Activated CD4-positive, CD25-positive, alpha-beta regulatory T cell (primary cell): ENCODE measurements around the gene ANAPC10.
"Not testable (repeated sequence)": the region's sequence is repeated elsewhere in the genome, so short reads cannot be mapped to it uniquely, and the experiment has no call there.

Source experiments
- DNase-seq, 4 experiments: peaks; one replicate each; lab custom pipeline; 2025; lab: John Stamatoyannopoulos, UW

ANAPC10 gene, protein sequence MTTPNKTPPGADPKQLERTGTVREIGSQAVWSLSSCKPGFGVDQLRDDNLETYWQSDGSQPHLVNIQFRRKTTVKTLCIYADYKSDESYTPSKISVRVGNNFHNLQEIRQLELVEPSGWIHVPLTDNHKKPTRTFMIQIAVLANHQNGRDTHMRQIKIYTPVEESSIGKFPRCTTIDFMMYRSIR

DNA sequence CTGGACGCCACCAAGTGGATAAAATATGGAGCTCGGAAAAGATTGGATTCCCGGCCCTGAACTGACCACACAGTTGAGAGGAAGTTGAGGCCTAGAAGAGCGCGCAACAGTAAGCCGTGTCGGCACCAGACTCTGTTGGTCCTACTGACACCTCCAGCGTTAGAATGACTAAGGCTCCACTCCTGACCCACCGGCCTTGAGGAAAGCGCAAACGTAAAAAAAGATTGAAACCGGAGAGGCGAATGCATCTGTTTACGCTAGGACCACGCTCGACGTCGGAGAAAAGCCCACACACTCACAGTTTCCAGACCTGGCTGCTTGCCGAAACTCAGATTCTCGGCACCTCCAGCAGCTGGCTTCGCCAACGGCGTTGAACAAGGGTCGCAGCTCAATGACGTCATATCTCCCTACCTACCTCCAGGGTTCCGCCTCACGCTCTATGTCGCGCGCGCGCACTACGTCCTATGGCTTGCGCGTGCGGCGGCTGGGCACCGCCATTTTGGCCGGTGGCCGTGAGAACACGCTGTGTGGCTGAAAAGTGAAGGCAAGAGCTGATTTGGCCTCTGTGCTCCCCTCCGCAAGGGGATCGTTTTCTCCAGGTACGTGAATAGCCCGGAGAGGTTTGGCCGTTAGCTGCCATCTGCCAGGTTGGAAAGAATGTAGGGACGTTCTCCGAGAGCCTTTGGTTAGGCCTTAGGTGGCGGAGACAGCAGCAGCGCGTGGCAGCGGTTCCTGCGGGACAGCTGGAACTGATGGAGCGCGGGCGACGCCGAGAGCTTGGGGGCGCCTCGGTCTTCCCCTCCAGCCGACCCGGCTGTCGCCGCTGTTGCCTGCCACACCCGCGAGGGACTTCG is at the start of gene ANAPC10, which contains the start of gene ABCE1:
Gene ANAPC10 (minus strand): TSS at position 376 of the 854 bp plus-strand sequence. CDS start 2,097 bp downstream, outside the sequence.
Gene ABCE1 (plus strand): TSS at position 491 of the 854 bp plus-strand sequence. CDS start 6,102 bp downstream, outside the sequence.
- peak; percentile 86 to 94 (median 90) for DNase-seq

DNA sequence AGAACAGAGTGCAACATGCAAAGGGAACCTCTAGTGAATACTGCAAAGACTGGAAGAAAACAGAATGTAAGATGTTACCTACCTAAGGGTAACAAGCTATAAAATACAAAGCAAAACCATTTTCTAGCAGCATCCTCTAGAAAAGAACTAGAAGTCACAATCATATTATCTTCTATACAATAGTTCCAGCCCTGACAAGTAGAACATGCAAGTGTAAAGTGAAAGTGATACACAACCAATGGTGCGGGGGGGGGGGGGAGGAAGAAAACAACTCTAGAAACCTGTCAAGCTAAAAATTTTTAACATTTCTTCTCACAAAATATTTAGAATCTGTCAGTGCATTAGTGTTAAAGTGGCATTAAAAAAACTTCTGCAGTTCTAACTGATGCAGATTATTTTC is 38.2 kb upstream of the ANAPC10 start:
- not testable (repeated sequence) for DNase-seq

DNA sequence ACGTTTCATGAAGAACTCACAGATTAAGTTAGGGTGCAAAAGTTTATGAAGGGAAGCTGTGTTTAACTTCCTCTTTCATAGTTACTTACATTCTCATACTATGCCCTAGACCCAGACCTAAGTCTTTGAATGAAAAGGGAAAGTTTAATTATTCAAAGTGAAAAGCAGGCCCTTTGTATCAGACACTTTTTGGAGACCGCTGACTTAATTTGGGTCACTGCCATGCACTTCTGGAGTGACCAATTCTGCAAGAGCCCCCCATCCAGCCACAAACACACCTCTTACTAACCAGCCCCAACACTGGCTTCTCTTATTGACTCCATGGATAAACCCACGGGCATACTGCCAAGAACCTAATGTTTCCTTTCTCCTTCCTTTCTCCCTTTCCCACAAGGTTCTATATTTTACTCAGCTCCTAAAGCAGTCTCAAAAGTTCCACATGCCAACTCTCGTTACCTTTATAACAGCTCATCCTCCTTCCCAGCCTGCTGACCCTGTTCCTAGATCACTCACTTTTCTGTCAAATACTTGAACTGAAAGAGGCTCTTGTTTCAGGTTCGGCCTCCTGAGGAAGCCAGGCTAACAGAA is 34.6 kb upstream of the ANAPC10 start:
- no peak for DNase-seq

DNA sequence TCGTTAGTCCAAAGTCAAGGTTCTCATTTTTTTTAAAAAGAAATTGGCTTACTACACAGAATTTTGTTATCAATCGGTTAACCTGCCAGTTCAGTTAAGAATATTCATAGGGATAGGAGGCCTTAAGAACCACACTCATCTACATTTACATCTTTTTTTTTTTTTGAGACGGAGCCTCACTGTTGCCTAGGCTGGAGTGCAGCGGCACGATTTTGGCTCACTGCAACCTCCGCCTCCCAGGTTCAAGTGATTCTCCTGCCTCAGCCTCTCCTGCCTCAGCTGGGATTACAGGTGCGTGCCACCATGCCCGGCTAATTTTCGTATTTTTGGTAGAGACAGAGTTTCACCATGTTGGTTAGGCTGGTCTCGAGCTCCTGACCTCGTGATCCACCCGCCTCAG is 33.9 kb upstream of the ANAPC10 start:
- no peak for DNase-seq

DNA sequence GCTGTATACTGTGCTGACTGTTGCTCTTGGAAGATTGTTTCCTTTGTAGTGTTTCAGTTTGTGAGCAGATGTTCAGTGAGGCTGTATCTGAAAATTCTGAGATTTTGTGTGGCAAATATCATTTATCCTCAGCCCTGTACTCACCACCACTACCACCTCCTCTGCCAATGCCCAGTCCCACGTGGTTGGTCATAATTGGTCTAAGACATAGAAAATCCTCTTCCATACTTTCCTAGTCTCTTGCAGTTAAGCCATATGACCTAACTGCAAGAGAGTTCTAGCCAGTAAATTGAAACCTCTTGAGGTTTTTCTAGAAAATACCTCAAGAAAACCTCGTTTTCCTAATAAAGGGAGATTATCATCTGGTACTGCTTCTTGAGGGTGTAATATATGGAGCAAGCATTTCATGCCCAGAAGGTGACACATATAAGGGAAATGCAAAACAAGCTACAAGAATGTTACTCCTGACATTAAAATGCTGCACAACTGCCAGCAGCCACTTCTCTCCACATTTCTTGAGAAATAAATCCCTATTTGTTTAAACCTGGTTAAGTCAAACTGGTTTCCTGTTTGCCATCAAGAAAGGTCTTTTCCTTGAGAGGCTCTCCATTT is 32.9 kb upstream of the ANAPC10 start:
- no peak for DNase-seq

DNA sequence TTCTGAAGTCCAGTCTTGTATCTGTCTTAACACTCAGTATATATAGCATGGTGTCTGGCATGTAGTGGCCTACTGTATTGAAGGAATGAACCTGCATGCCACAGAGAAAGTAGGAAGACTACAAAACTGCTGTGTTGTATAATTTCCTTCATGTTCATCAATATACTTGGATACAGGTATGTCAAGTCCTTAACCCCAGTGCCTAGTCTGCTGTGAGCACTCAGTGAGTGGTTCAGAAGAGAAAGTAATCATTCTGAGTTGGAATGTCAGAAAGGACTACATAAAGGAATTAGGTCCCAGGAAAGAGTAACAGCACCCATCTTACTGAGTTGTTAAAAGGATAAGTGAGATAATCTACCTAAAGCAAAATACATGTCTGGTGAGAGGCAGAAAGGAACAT is 32.1 kb upstream of the ANAPC10 start:
- DNase-seq = no peak

DNA sequence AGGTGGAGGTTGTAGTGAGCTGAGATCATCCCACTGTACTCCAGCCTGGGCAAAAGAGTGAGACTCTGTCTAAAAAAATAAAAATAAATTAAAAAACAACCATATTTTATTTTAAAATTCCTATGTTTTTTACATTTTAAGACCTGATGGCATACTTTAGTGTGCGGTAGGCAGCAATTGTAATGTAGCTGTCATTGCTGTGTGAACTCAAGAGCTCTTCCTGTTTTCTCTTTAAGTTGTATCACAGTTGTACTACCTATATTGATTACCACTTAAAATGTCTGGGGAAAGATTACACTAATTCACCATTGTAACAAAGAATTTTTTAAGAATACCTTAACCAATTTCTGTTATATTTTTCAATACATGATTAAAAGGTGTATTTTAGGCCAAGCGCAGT is 27.4 kb upstream of the ANAPC10 start:
- no peak for DNase-seq

DNA sequence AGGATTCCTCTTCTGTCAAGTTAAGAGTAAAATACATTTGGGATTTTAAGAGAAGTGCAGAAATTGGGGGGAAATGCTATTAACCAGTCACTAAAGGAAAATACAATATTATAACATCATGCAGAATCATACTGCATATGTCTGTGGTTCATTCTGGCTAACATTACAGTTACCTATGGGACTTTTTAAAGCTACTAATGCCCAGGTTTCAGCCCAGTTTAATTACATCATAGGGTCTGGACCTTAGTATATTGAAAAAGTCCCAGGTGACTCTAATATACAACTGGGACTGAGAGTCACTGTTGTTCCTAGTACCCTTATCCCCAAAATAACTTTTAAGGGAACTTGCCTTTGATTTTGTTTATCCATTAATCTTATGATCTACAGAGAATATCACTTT is 10.1 kb upstream of the ANAPC10 start:
- no peak for DNase-seq

DNA sequence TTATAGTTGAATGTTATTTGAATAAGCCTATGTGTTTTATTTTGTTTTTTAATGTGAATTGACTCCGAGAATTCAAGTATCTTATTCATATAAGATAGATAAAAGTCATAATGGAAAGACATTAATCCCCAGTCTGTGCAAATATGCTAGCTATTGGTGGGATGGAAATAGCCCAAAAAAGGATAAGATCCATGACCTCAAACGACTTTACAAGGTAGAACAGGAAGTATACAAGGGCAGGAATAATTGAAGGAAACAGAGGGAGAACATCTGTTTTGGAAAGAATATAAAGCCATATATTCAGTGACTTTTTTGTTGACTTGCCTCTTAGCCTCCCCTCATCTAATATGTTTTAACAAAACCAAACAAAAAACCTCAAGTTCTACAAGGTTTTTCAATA is 9.1 kb upstream of the ANAPC10 start:
- no peak for DNase-seq

DNA sequence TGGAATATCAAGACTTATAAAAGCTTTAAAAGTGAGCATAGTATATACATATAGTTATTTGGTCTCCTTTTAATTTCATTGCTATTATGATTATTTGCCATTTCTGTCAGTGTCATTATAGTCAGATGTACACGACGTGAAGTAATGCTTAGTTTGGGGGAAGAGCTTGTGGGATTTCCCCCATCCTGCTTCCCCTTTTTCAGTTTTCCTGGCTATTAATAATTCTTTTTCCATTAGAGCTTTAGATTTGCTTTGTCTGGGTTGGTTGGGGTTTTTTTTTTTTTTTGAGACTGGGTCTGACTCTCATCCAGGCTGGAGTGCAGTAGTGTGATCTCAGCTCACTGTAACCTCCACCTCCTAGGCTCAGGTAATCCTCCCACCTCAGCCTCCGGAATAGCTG is 5.5 kb upstream of the ANAPC10 start:
- DNase-seq = no peak

DNA sequence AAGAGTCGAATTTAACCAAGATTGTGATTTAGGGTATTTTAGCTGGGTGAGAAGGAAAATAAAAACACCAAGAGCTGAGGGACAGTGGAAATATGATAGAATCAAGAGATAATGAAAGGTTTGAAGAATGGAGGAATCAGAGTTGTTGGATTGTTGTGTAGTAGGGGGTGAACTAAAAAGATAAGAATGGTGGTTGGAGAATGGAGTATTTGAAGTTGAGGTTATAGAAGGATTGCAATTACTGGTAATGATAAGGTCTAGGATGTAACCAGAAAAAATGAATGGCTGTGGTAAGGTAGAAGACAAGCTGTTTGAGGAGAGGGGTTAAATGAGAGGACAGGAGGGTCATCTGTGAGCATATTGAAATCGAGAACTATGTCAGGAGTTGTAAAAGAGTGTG is 4.6 kb upstream of the ANAPC10 start:
- DNase-seq = no peak

DNA sequence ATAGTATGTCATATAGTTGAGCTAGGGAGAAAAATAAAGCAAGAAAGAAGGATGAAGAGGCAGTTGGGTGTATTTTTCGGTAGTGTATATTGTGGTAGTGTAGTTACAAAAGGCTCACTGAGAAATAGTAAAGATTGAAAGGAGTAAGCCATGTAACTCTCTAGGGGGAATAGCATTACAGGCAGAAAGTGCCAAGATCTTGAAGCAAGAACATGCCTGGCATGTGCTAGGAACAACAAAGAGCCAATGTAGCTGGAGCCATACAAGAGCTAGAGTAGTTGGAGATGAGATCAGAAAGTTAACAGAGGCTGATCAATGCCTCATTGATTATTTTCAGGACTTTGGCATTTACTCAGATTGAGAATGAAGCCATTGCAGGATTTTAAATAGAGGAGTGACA is 3.1 kb upstream of the ANAPC10 start:
- DNase-seq = no peak

DNA sequence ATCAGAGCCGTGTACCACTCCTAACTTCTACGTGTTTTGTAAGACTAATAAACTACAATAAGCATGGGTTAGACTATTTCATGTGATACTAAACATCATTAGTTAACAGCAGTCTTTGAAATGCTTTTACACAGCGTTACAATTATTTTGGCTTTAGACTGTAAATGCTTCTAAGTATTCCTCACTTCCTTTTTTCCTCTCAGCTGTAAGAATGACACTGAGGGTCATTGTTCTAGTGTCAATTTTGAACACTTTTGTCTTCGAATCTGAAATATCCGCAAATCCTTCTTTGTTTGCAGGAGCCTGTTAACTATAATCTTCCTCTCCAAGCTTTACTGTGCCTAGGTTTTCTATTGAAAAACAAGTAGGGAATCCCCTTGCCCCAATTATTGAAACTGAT is 1.7 kb upstream of the ANAPC10 start:
- no peak for DNase-seq

DNA sequence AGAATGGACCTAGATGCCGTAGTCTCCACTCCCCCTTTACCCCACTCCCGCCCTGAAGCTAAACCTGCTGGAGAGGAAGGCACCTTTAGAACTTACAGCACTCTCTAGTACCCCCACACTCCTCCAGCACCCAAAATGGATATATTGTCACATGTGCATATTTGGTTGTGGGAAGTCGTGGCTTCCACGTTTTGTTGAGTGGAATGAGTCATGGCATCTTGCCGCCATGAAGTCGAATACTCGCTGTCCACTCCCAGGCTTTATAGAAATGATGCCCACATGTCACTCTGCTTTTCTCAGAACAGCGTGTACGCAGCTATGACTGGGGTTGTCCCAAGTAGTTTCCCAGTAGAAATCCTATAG is 660 bp upstream of the ANAPC10 start:
- peak in 3 of 4 experiments; percentile 3 to 12 (median 9) for DNase-seq

DNA sequence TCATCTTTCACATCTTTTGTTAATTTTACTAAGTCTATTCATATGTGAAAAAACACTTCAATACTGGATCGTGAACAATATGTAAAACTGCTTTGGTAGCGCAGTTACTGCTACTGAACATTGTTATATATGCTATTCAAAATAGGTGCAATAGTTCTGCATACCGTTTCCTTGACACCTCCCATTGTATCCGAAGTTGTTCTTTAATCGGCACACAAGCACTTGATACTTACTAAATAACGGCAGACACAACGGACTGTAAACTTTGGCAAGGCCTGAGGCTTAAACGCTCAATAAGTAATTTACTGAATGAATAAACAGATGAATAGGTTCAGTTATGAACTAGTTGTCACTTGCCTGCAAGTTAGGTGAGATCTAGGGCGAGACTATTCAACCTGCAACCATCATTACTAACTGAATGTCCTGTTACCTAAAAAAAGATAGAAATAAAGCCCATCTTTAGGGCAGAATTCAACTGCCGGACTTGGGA is 620 bp downstream of the ANAPC10 start:
- no peak for DNase-seq

DNA sequence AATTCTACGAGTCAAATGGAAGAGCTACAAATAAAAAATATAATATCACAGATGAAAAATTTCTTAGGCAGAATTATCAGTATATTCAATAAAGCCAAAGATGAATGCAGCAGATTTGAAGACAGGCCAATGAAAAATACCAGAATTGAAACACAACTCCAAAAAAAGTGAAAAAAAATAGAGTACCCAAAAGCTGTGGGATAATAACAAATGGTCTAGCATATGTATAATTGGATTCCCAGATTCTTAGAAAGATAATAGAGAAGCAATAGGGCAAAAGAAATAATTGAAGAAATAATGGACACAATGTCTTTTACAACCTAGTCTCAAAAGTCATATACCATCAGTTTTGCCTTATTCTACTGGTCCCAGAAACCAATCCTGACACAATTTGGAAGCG is 4.4 kb downstream of the ANAPC10 start:
- no peak for DNase-seq

DNA sequence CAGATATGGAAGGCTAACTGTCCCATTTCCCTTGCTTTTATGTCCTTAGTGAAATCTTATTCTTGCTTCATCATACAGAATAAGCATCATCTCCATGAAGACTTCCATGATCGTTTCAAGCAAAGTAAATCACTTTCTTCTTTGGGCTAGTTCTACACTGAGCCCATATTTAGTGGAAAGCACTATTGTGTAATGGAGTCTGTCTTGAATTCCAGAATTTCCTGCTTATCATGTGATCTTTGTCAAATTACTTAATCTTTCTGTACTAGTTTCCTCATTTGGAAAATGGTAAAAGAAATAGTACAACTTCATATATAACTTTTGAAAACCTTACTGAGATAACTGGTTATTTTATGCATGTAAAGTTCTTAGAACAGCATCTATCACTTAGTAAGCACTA is 7.6 kb downstream of the ANAPC10 start:
- no peak for DNase-seq

DNA sequence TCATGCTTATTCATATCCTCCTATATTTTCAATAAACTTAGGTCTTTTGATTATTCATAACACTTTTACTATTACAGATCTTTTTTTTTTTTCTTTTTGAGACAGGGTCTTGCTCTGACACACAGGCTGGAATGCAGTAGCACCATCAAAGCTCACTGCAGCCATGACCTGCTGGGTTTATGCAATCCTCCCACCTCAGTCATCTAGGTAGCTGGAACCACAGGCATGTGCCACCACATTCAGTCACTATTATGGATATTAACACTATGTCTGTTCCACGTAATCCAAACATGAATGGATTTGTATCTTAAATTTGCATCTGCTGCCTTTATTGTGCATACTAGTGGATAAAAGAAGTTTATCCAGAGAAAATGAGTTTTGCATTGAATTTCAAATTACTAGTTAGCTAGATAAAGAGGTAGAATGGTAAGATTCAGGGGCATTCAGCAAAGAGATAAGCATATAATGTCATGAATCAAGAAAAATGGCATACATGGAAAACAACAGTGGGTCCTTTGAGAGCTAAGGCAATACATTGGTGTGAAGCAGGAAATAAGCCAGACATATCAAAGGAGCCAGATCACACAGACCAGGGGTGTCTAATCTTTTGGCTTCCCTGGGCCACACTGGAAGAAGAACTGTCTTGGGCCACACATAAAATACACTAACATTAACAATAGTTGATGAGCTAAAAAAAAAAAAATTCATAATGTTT is 13.9 kb downstream of the ANAPC10 start:
- DNase-seq = no peak

DNA sequence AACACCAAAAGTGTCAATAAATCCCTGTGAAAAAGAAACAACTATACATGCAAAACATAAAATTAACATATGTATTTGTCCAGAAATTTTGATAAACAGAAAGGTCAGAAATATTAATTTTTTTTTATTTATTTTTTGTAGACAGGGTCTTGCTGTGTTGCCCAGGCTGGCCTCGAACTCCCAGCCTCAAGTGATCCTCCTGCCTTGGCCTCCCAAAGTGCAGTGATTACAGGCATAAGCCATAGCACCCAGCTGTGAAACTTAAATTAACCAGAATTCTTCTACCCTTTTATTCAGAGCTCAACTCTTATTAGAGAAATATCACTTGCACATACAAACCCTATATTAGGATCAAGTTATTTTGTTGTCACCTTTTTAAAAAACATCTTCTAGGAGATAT is 16.2 kb downstream of the ANAPC10 start:
- DNase-seq = no peak

DNA sequence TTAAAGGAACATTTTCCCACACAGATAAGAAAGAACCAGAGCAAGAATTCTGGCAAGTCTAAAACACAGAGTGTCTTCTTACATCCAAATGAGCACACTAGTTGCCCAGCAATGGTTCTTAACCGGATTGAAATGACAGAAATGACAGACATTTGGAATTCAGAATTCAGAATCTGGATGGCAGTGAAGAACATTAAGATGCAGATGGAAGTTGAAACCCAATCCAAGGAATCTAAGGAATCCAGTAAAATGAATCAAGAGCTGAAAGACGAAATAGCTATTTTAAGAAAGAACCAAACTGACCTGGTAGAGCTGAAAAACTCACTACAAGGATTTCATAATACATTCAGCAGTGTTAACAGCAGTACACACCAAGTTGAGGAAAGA is 21.5 kb downstream of the ANAPC10 start:
- DNase-seq = no peak

DNA sequence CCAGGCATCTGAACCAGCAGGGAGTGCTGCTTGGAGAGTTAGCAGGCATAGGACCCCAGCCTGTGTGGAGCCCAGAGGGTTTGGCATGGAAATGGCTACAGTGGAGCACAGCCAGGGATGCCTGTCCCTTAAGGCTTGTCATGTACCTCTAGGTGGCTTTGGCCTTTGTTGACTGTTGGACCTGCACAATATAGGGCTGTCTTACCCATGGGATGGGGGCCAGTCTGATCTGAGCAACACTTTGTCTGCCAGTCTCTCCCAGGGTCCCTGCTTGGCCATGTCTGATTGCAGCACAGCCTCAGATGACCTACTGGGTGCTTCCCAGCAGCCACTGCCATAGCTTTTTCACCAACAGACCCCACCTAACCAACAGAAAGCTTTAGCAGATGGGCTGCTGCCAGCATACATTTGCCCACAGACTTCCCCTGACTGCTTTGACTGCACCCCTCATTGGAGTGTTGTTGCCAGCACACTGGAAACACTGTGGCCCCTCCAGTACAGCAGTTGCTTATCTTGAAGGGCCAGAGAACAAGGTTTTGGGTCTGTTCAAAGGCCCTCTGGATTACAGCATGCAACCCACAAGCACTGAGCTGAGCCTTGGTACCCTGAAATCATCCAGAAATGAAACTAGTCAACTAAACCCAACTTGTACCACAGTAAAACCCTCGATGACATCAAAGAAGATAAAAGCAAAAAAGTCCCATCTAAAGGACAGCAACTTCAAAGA is 22.1 kb downstream of the ANAPC10 start:
- DNase-seq = no peak
